GM23338 (cell line): Measurements from ENCODE around the gene GDPD4. TPM values are rescaled to one million over a fixed set of nuclear protein-coding genes. Genes with fewer than 3 reads are reported as not detected.

Experiments used
- ATAC-seq: fragments of 200-7000 bp; cut with Tn5 transposase; 3 replicates; pipeline ENCODE4 v1.9.1; 2020
- DNase-seq: peaks from one replicate; pipeline ENCODE4 v3.0.0-alpha.2; 2015; ENCODE audit warnings: low spot score
- H2AFZ ChIP-seq: fragments of 200-600 bp; sonication (generic); 2 replicates; pipeline ENCODE4 v1.8.0; 2016; ENCODE audit warnings: antibody characterized with exemption, mild to moderate bottlenecking, moderate library complexity
- H3F3A ChIP-seq: fragments of 200-600 bp; sonication (generic); replicated peaks from 2 replicates; pipeline ENCODE4 v1.8.0; 2017; ENCODE audit warnings: antibody characterized with exemption, mixed run types, low read depth
- H3K27ac ChIP-seq: fragments of 200-600 bp; sonication (generic); 2 replicates; pipeline ENCODE4 v1.6.1; 2016; ENCODE audit warnings: low read depth
- H3K27me3 ChIP-seq: fragments of 200-600 bp; sonication (generic); 2 replicates; pipeline ENCODE4 v1.8.0; 2016; ENCODE audit warnings: mild to moderate bottlenecking, mixed run types, moderate library complexity; ENCODE audit not compliant: insufficient read depth
- H3K36me3 ChIP-seq: fragments of 200-600 bp; sonication (generic); 2 replicates; pipeline ENCODE4 v1.8.0; 2016; ENCODE audit warnings: mild to moderate bottlenecking; ENCODE audit not compliant: insufficient read depth
- H3K4me1 ChIP-seq: fragments of 200-600 bp; sonication (generic); 2 replicates; pipeline ENCODE4 v1.8.0; 2016; ENCODE audit warnings: mild to moderate bottlenecking, moderate library complexity; ENCODE audit not compliant: insufficient read depth
- H3K4me2 ChIP-seq: fragments of 200-600 bp; sonication (generic); 2 replicates; pipeline ENCODE4 v1.7.1; 2017; ENCODE audit warnings: mixed run types
- H3K4me3 ChIP-seq: fragments of 200-600 bp; sonication (generic); 2 replicates; pipeline ENCODE4 v1.6.1; 2016; ENCODE audit warnings: mixed run types
- H3K79me2 ChIP-seq: fragments of 200-600 bp; sonication (generic); replicated peaks from 2 replicates; pipeline ENCODE4 v1.8.0; 2017; ENCODE audit warnings: mild to moderate bottlenecking; ENCODE audit not compliant: insufficient read depth
- H3K9me2 ChIP-seq: fragments of 200-600 bp; sonication (generic); 2 replicates; pipeline ENCODE4 v1.8.0; 2017; ENCODE audit not compliant: insufficient read depth
- H4K20me1 ChIP-seq: fragments of 200-600 bp; sonication (generic); replicated peaks from 2 replicates; pipeline ENCODE4 v1.8.0; 2017; ENCODE audit warnings: mild to moderate bottlenecking; ENCODE audit not compliant: insufficient read depth
- H3K27ac Mint-ChIP-seq: 2 replicates; pipeline ENCODE4 v1.8.0; 2020; ENCODE audit warnings: inconsistent platforms, mild to moderate bottlenecking, moderate library complexity, mixed read lengths
- H3K27me3 Mint-ChIP-seq: 3 replicates; pipeline ENCODE4 v1.8.0; 2022; ENCODE audit warnings: low read depth, mild to moderate bottlenecking, moderate library complexity, mixed read lengths, inconsistent platforms; ENCODE audit not compliant: insufficient read depth, poor library complexity
- H3K36me3 Mint-ChIP-seq: 3 replicates; pipeline ENCODE4 v1.8.0; 2021; ENCODE audit warnings: low read depth, mild to moderate bottlenecking, inconsistent platforms, moderate library complexity, mixed read lengths
- H3K4me1 Mint-ChIP-seq: 3 replicates; pipeline ENCODE4 v1.8.0; 2020; ENCODE audit warnings: mild to moderate bottlenecking, inconsistent platforms, mixed read lengths
- H3K4me3 Mint-ChIP-seq: 3 replicates; pipeline ENCODE4 v1.8.0; 2021; ENCODE audit warnings: moderate library complexity, mild to moderate bottlenecking, inconsistent platforms, mixed read lengths
- H3K9me3 Mint-ChIP-seq: 3 replicates; pipeline ENCODE4 v1.8.0; 2020; ENCODE audit warnings: moderate library complexity, mild to moderate bottlenecking, inconsistent platforms, mixed read lengths
- CREB1 ChIP-seq: fragments of 250-450 bp; sonication (Bioruptor Pico); IDR thresholded peaks from 2 replicates; pipeline ENCODE4 v1.5.0; 2020; ENCODE audit warnings: low read depth, mild to moderate bottlenecking, moderate library complexity
- CTCF ChIP-seq, 2 experiments: fragments of 200-600 bp in 1 of 2; sonication (generic) in 1 of 2; conservative IDR thresholded peaks; 2 replicates each; pipeline versions ENCODE4 v1.5.1 to v1.6.1; 2016 to 2017; ENCODE audit warnings: antibody characterized with exemption in 2 of 2, low read depth in 2 of 2, mild to moderate bottlenecking in 2 of 2, moderate library complexity in 1 of 2
- ETS1 ChIP-seq: IDR thresholded peaks from 2 replicates; pipeline ENCODE4 v1.6.1; 2016; ENCODE audit warnings: antibody characterized with exemption
- EZH2 ChIP-seq: fragments of 200-600 bp; sonication (generic); IDR thresholded peaks from one replicate; pipeline ENCODE4 v1.8.0; 2017; ENCODE audit warnings: antibody characterized with exemption, mild to moderate bottlenecking, low read depth; ENCODE audit not compliant: unreplicated experiment
- EZH2phosphoT487 ChIP-seq: fragments of 200-600 bp; sonication (generic); IDR thresholded peaks from one replicate; pipeline ENCODE4 v1.8.1; 2018; ENCODE audit warnings: antibody characterized with exemption; ENCODE audit not compliant: unreplicated experiment
- JUNB ChIP-seq: IDR thresholded peaks from one replicate; pipeline ENCODE4 v1.6.1; 2016; ENCODE audit warnings: antibody characterized with exemption; ENCODE audit not compliant: unreplicated experiment
- NANOG ChIP-seq: IDR thresholded peaks from 2 replicates; pipeline ENCODE4 v1.6.1; 2016; ENCODE audit warnings: antibody characterized with exemption, borderline replicate concordance
- REST ChIP-seq: IDR thresholded peaks from one replicate; pipeline ENCODE4 v1.6.1; 2018; ENCODE audit warnings: antibody characterized with exemption; ENCODE audit not compliant: unreplicated experiment
- STAT1 ChIP-seq: IDR thresholded peaks from one replicate; pipeline ENCODE4 v1.6.1; 2016; ENCODE audit warnings: antibody characterized with exemption; ENCODE audit not compliant: unreplicated experiment
- ZNF114 ChIP-seq: fragments of 250-450 bp; sonication (Bioruptor Pico); IDR thresholded peaks from 2 replicates; pipeline ENCODE4 v1.5.0; 2020; ENCODE audit warnings: mild to moderate bottlenecking, moderate library complexity
- ZNF331 ChIP-seq: fragments of 250-450 bp; sonication (Bioruptor Pico); IDR thresholded peaks from 2 replicates; pipeline ENCODE4 v1.5.0; 2020; ENCODE audit warnings: low read depth, mild to moderate bottlenecking, moderate library complexity
- polyA plus RNA-seq: library from polyadenylated mRNA; unstranded; fragments of >200 nt; fragmentation: Nextera tagmentation; extraction: Ambion mirVana; gene quantifications from 2 replicates; pipeline ENCODE4 v1.2.1, GENCODE V29; 2016
- total RNA-seq: library from RNA; depleted of rRNA; stranded (reverse); fragments of >200 nt; shearing (Covaris generic); gene quantifications from 2 replicates; pipeline ENCODE4 v1.2.3, GENCODE V29; 2014

GDPD4 gene
- total and polyA plus RNA-seq, 2 experiments from 2014 or later: not detected

- TF ChIP-seq CTCF (conservative IDR thresholded peaks at IDR 0.05; ENCODE audit: low read depth in 2 of 2) (no peak), CREB1 (CRISPR knock-in tag) (no peak)
Observed at GRCh38 chr11:77270921-77271320, 30.6 kb downstream of the GDPD4 start (continued).

- H3K27me3 Mint-ChIP-seq: no peaks in the 10 kb centered on the region
- Histone ChIP-seq H3F3A (no peaks in the 10 kb centered on the region), H3K27me3 (no peaks in the 10 kb centered on the region), H3K4me3 (no peak overlapping the region), H3K36me3 (no peaks in the 10 kb centered on the region), H3K9me2 (no peaks in the 10 kb centered on the region), H3K4me2 (no peak overlapping the region), H2AFZ (no peak overlapping the region), H3K27ac (no peak overlapping the region), H3K4me1 (no peaks in the 10 kb centered on the region), H3K79me2 (no peaks in the 10 kb centered on the region), H4K20me1 (no peaks in the 10 kb centered on the region)
- no peaks in the 10 kb centered on the region for H3K9me3 Mint-ChIP-seq
- DNase-seq: no peak
- no peak for ATAC-seq
- H3K27ac Mint-ChIP-seq: no peak overlapping the region
- no peak overlapping the region for H3K4me3 Mint-ChIP-seq
- no peaks in the 10 kb centered on the region for H3K36me3 Mint-ChIP-seq
- H3K4me1 Mint-ChIP-seq: no peaks in the 10 kb centered on the region
- TF ChIP-seq EZH2phosphoT487 (no peak), CREB1 (CRISPR knock-in tag) (no peak), EZH2 (no peak), STAT1 (no peak), NANOG (no peak), JUNB (no peak), CTCF (conservative IDR thresholded peaks at IDR 0.05; ENCODE audit: low read depth in 2 of 2) (no peak), ETS1 (no peak), REST (no peak), ZNF114 (CRISPR knock-in tag) (no peak), ZNF331 (CRISPR knock-in tag) (no peak)
Observed at GRCh38 chr11:77269484-77270123, 31.9 kb downstream of the GDPD4 start.
